Nephron progenitor cell (in vitro differentiated cells): Measurements from ENCODE around the gene HGF.

ENCODE experiments used
- DNase-seq: peaks from one replicate; pipeline ENCODE4 v3.0.0; 2021
- H3K27ac Mint-ChIP-seq: 2 replicates; pipeline ENCODE4 v1.8.0; 2021; ENCODE audit warnings: mild to moderate bottlenecking, moderate library complexity, mixed read lengths
- H3K27me3 Mint-ChIP-seq: 2 replicates; pipeline ENCODE4 v1.8.0; 2021; ENCODE audit warnings: mild to moderate bottlenecking, low read depth, mixed read lengths; ENCODE audit not compliant: poor library complexity
- H3K36me3 Mint-ChIP-seq: 2 replicates; pipeline ENCODE4 v1.8.0; 2021; ENCODE audit warnings: low read depth, mixed read lengths
- H3K4me1 Mint-ChIP-seq: 2 replicates; pipeline ENCODE4 v1.8.0; 2021; ENCODE audit warnings: mixed read lengths
- H3K4me3 Mint-ChIP-seq: 2 replicates; pipeline ENCODE4 v1.8.0; 2021; ENCODE audit warnings: mild to moderate bottlenecking, moderate library complexity, mixed read lengths
- H3K9me3 Mint-ChIP-seq: 2 replicates; pipeline ENCODE4 v1.8.0; 2021; ENCODE audit warnings: mild to moderate bottlenecking, moderate library complexity, mixed read lengths
- TF ChIP-seq, protein P1 (sequence below): fragments of 200-600 bp; sonication (generic); IDR thresholded peaks from 2 replicates; pipeline ENCODE4 v1.5.0; 2021; ENCODE audit warnings: antibody characterized with exemption

HGF gene

DNA sequence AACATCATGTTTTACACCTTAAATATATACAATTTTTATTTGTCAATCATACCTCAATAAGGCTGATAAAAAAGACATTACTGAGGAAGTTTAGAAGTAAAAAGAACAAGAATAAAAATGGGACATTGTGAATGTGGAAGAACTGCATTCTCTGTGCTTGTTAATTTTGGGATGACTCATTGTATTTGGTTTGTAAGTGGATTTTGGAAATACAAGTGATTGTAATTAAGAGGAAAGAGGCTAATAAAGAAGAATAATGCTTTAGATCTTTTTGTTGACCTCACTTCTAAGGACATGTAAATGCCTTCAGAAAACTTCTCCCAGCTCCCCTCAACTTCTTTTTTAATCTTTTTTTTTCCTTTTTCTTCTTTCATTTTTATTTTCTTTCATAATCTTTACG, 76.0 kb downstream of the HGF start:
- TF ChIP-seq, protein P1, sequence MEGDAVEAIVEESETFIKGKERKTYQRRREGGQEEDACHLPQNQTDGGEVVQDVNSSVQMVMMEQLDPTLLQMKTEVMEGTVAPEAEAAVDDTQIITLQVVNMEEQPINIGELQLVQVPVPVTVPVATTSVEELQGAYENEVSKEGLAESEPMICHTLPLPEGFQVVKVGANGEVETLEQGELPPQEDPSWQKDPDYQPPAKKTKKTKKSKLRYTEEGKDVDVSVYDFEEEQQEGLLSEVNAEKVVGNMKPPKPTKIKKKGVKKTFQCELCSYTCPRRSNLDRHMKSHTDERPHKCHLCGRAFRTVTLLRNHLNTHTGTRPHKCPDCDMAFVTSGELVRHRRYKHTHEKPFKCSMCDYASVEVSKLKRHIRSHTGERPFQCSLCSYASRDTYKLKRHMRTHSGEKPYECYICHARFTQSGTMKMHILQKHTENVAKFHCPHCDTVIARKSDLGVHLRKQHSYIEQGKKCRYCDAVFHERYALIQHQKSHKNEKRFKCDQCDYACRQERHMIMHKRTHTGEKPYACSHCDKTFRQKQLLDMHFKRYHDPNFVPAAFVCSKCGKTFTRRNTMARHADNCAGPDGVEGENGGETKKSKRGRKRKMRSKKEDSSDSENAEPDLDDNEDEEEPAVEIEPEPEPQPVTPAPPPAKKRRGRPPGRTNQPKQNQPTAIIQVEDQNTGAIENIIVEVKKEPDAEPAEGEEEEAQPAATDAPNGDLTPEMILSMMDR, result no peak
- no peak for DNase-seq
- H3K4me3 Mint-ChIP-seq, result no peak overlapping the region
- peaks cover 27% of the 10 kb centered on the region for H3K4me1 Mint-ChIP-seq
- H3K27me3 Mint-ChIP-seq, result peaks cover 3% of the 10 kb centered on the region
- H3K9me3 Mint-ChIP-seq, result no peaks in the 10 kb centered on the region
- H3K27ac Mint-ChIP-seq, result peak overlapping the region; percentile 26
- no peaks in the 10 kb centered on the region for H3K36me3 Mint-ChIP-seq

DNA sequence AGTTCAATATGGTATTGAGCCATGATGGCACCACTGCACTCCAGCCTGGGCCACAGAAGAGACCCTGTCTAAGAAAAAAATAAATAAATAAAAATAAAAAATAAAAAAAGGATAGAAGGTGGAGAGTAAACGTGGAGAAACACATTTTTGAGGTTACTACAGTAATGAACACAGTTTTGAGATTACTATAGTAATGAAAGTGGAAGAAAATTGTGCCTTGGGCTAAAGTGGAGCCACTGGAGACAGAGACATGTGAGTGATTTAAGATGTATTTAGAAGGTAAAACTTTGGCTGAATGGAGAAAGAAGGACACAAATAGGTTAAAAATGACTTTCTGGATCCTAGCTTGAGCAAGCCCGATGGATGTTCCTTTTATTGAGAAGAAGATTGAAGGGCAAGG, 76.8 kb downstream of the HGF start:
- Mint-ChIP-seq H3K27me3 (peaks cover 3% of the 10 kb centered on the region), H3K36me3 (no peaks in the 10 kb centered on the region), H3K4me1 (peaks cover 34% of the 10 kb centered on the region), H3K27ac (no peak overlapping the region), H3K9me3 (no peaks in the 10 kb centered on the region), H3K4me3 (no peak overlapping the region)
- no peak for DNase-seq
- TF ChIP-seq, protein P1, result no peak

DNA sequence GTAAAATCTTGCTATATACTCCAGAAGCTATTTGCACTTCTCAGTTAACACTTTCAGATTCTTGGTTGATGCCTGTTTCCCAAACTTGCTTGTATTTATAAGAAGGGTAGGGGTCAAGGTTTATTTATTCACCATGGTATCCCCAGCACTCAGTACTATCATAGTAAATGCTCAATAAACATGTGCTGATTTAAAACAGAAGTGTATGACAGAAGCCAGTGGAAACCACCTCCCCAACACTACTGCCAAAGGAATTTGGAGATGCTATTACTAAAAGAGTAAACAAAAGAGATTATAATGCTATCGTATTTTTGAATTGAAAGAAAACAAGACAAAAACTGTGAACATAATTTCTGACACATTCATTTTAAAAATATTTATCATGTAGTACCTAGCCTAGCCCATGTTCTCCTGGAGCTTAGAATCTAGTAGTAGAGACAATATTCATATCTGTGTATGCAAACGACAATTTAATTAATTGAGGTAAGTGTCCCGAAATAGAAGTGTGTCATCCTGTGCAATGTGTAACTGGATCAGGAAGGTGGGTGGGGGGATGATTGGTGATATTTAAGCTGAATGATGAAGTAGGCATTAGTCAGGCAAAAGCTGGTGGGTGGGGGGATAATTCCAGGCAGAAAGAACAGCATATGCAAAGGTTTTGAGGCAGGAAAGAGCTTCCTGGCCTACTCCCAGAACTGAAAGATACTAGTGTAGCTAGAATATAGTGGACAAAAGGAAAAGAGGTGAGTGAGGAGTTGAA, 77.5 kb downstream of the HGF start:
- Mint-ChIP-seq H3K9me3 (no peaks in the 10 kb centered on the region), H3K27ac (peak overlapping the region; percentile 14), H3K4me1 (peaks cover 34% of the 10 kb centered on the region), H3K4me3 (no peak overlapping the region), H3K27me3 (peaks cover 3% of the 10 kb centered on the region), H3K36me3 (no peaks in the 10 kb centered on the region)
- TF ChIP-seq, protein P1, result no peak
- no peak for DNase-seq

DNA sequence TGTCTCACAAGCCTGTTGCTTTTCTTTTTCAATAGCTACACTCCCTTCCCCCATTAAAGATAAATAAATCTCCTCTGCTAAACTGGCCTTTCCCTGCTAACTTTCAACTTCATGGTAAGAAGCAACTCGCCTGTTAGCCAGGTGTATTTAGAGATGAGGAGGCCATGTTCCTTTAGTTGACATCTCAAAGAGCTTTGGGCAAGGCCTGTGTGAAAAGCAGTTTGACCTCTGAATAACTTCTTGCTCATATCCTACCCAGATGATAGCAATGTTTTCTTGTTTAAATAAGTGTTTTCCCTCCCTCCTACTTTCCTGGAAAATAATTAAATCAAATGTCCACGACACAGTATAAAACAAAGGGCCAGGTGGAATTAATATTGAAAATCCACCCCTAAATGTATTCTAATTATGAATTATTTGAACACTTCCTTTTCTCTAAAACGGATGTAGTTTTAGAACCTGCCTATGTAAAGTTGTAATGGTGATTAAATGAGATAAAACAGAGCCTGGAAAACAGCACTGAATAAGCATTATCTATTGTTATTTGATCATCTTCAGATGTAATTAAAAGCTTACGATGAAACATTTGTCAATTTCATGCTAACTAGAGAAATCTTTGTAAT, 78.5 kb downstream of the HGF start:
- DNase-seq, result no peak
- H3K9me3 Mint-ChIP-seq, result no peaks in the 10 kb centered on the region
- no peak overlapping the region for H3K4me3 Mint-ChIP-seq
- peaks cover 3% of the 10 kb centered on the region for H3K27me3 Mint-ChIP-seq
- TF ChIP-seq, protein P1, result no peak
- no peaks in the 10 kb centered on the region for H3K36me3 Mint-ChIP-seq
- H3K27ac Mint-ChIP-seq, result peak overlapping the region; percentile 80
- peaks cover 34% of the 10 kb centered on the region for H3K4me1 Mint-ChIP-seq

DNA sequence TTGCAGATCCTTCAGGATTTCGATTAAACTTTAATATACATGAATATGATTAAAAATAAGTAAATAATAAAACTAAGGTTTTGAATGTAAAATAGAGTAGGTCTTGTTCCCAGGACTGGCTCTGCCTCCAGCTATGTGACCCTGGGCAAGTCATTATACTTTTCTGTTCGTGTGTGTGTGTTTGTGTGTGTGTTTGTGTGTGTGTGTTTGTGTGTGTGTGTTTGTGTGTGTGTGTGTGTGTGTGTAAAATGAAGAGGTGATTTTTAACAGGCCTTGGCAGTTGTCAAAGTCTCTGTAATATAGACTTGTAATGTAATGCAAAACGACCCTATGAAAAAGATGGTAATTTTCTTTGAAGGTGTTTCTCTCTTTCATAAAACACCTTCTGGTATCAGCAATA, 79.2 kb downstream of the HGF start:
- Mint-ChIP-seq H3K4me3 (no peak overlapping the region), H3K27me3 (peaks cover 3% of the 10 kb centered on the region), H3K36me3 (no peaks in the 10 kb centered on the region), H3K9me3 (no peaks in the 10 kb centered on the region), H3K4me1 (peaks cover 34% of the 10 kb centered on the region), H3K27ac (peak overlapping the region; percentile 55)
- TF ChIP-seq, protein P1, result no peak
- DNase-seq, result no peak

DNA sequence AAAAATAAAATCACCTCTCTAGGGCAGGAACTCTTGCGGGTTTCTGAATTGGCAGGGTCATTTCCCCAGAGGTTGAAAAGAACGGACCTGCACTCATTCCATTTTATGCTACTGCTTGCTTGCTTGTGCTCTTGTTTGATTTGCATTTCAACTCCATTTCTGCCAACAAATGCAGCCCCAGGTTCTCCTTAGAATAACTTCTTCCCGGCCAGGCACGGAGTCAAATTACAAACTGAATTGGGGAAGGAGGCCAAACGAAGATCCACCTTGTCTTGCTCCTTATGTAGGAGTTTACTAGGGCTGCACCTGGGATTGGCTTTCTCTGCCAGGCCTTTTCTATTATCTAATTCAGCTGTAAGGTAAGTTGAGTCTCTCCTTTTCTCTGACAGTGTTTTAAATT, 79.6 kb downstream of the HGF start:
- TF ChIP-seq, protein P1, result no peak
- Mint-ChIP-seq H3K36me3 (no peaks in the 10 kb centered on the region), H3K27ac (peak overlapping the region; percentile 61), H3K27me3 (peaks cover 3% of the 10 kb centered on the region), H3K4me3 (peak overlapping the region; percentile 39), H3K4me1 (peaks cover 36% of the 10 kb centered on the region), H3K9me3 (no peaks in the 10 kb centered on the region)
- peak; percentile 1 for DNase-seq
